ENCODE results near the gene SETBP1.

SETBP1 gene

DNA sequence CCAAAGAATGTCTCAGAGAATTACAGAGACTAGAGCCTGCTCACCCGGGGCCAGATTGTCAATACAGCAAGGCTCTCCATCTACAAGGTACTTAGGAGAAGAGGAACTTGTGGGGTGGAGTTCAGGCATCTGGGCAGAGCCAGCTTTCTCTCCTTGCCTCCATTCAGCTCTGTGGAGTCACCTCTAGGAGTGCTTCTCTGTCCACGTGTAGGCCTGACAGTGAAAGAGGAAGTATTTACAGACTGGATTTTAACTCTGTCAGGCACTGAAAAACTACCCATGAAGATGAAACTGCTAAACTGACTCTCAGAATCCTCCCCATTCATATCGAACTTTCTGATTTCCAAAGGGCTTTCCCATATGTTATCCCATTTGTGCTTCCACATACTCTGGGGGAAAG lies 315.6 kb downstream of the SETBP1 start:
- Histone ChIP-seq H3K4me1 (ENCODE audit: control insufficient read depth, insufficient read depth, low read length, poor library complexity, severe bottlenecking) (no peaks in the 10 kb centered on the region), H3K36me3 (ENCODE audit: control insufficient read depth, insufficient read depth, low read length) (no peaks in the 10 kb centered on the region), H3K9me3 (ENCODE audit: control insufficient read depth, low read length) (no peaks in the 10 kb centered on the region), H3K27ac (ENCODE audit: low read depth, low read length, severe bottlenecking) (no peak overlapping the region), H3K4me3 (ENCODE audit: extremely low read depth, insufficient read depth, low read length, poor library complexity, severe bottlenecking) (no peak overlapping the region)
- no CpG with 5 or more reads among the region's 3 CpGs for WGBS, 2 experiments (ENCODE audit: insufficient coverage in 2 of 2)

DNA sequence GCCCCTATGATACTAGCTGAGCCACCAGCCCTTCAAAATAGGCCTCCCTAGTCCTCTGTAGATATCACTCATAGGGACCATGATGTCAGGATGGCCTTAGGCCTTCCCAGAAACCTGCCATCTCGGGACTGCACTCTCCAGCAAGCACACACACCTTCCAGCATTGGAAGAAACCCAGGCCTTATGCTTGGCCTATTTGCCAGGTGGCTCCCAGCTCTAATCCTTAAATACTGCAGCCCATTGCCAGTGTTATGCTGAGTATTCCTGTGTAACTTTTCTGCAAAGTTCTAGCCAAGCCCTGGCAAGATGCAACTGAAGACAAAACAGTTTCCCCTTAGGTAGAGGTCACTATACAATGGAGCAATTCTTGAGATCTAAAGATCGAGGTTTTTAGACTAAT lies 316.5 kb downstream of the SETBP1 start:
- no peaks in the 10 kb centered on the region for H3K9me3 ChIP-seq (ENCODE audit: control insufficient read depth, low read length)
- H3K4me3 ChIP-seq (ENCODE audit: extremely low read depth, insufficient read depth, low read length, poor library complexity, severe bottlenecking) = no peak overlapping the region
- H3K4me1 ChIP-seq (ENCODE audit: control insufficient read depth, insufficient read depth, low read length, poor library complexity, severe bottlenecking) = no peaks in the 10 kb centered on the region
- 83 to 100% methylated on average over 1 of the region's 2 CpGs for whole genome bisulfite sequencing, 2 experiments (ENCODE audit: insufficient coverage in 2 of 2)
- H3K27ac ChIP-seq (ENCODE audit: low read depth, low read length, severe bottlenecking) = no peak overlapping the region
- no peaks in the 10 kb centered on the region for H3K36me3 ChIP-seq (ENCODE audit: control insufficient read depth, insufficient read depth, low read length)

DNA sequence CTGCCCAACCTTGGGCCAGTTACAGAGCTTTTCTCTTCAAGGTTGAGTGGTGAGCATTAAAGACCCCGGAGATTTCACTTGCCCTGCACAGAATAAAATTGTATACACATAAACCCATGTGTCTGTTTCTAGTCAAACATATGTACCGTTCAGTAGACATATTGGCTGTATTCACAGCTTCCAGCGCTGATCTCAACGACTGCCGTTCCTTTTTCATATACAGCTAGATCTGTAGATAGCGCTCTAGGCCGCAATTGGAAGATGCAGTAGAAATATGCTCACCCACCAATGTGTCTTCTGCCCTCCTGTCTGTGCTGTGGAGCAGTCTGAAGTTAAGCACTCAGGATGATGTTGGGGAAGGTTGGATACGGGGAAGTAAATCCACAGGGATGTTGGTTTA lies 317.7 kb downstream of the SETBP1 start:
- no peaks in the 10 kb centered on the region for H3K36me3 ChIP-seq (ENCODE audit: control insufficient read depth, insufficient read depth, low read length)
- H3K4me1 ChIP-seq (ENCODE audit: control insufficient read depth, insufficient read depth, low read length, poor library complexity, severe bottlenecking) = no peaks in the 10 kb centered on the region
- 95 to 97% methylated on average over 5 of the region's 8 CpGs for WGBS, 2 experiments (ENCODE audit: insufficient coverage in 2 of 2)
- H3K27ac ChIP-seq (ENCODE audit: low read depth, low read length, severe bottlenecking) = no peak overlapping the region
- H3K4me3 ChIP-seq (ENCODE audit: extremely low read depth, insufficient read depth, low read length, poor library complexity, severe bottlenecking) = no peak overlapping the region
- no peaks in the 10 kb centered on the region for H3K9me3 ChIP-seq (ENCODE audit: control insufficient read depth, low read length)

DNA sequence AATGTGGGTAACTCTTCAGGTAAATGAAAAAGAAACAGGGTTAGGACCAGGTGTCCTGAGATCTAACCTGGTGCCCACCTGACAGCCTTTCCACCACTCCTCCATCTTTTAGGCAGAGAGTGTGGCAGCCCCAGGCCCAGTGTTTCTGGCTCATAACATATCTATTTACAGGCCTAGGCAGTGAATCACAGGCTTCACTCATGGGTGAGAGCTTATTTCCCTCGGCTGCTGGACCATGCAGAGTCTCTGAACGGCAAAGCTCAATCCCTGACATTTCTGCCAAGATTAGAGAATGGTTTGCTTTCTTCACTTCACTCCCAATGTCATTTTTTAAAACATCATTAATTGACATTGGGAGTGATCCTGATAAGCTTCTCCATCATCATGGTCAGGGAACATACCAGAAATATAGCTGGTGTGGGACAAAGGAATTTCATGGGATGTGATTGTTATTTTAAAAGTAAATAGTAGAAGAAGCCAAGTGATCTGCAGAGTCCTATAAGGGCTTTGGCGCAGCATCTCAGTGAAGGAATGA lies 323.9 kb downstream of the SETBP1 start:
- no peaks in the 10 kb centered on the region for H3K36me3 ChIP-seq (ENCODE audit: control insufficient read depth, insufficient read depth, low read length)
- no peak overlapping the region for H3K4me3 ChIP-seq (ENCODE audit: extremely low read depth, insufficient read depth, low read length, poor library complexity, severe bottlenecking)
- H3K4me1 ChIP-seq (ENCODE audit: control insufficient read depth, insufficient read depth, low read length, poor library complexity, severe bottlenecking) = peaks cover 13% of the 10 kb centered on the region
- H3K9me3 ChIP-seq (ENCODE audit: control insufficient read depth, low read length) = no peaks in the 10 kb centered on the region
- WGBS, 2 experiments (ENCODE audit: insufficient coverage in 2 of 2) = 100% methylated on average over 1 of the region's 3 CpGs
- H3K27ac ChIP-seq (ENCODE audit: low read depth, low read length, severe bottlenecking) = no peak overlapping the region

DNA sequence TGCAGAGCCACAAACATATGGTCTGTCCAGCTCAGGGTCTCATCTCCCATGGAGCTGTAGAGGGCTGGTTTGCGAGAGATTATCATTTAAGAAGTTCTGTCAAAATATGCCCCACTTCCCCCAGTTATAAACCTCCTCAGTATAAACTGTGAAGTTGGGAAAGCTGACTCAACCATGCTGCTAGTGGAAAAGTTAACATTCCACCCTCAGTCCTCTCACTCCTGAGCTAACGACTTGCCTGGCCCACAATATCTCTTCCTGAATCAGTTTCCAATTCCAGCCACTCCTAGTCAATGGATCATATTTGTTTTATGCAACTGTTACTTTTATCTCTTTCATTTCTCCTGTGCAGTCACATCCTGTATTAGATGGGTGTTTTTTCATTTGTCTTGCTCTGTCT lies 326.2 kb downstream of the SETBP1 start:
- Histone ChIP-seq H3K4me3 (ENCODE audit: extremely low read depth, insufficient read depth, low read length, poor library complexity, severe bottlenecking) (no peak overlapping the region), H3K27ac (ENCODE audit: low read depth, low read length, severe bottlenecking) (no peak overlapping the region), H3K9me3 (ENCODE audit: control insufficient read depth, low read length) (no peaks in the 10 kb centered on the region), H3K36me3 (ENCODE audit: control insufficient read depth, insufficient read depth, low read length) (no peaks in the 10 kb centered on the region), H3K4me1 (ENCODE audit: control insufficient read depth, insufficient read depth, low read length, poor library complexity, severe bottlenecking) (peaks cover 24% of the 10 kb centered on the region)
- 80 to 83% methylated on average over 1 of the region's 2 CpGs for WGBS, 2 experiments (ENCODE audit: insufficient coverage in 2 of 2)

DNA sequence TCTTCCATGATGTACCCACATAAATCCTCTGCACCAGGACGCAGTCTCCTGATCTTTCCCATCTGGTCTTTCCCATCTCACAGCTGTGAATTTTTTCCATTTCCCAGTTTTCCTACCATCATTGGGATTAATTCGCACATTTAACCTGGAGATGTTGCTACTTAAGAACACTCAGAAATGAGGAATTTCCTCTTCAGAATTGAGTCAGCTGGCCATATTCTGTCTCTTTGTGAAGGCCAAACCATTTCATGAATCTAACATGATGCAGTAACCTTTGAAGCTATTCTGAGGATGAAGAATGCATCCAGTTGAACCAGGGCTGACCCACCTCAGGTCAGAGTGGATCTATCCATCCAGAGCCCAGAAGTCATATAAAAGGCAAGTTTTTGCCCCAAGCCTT lies 326.8 kb downstream of the SETBP1 start:
- Histone ChIP-seq H3K27ac (ENCODE audit: low read depth, low read length, severe bottlenecking) (no peak overlapping the region), H3K4me1 (ENCODE audit: control insufficient read depth, insufficient read depth, low read length, poor library complexity, severe bottlenecking) (peaks cover 25% of the 10 kb centered on the region), H3K9me3 (ENCODE audit: control insufficient read depth, low read length) (no peaks in the 10 kb centered on the region), H3K36me3 (ENCODE audit: control insufficient read depth, insufficient read depth, low read length) (no peaks in the 10 kb centered on the region), H3K4me3 (ENCODE audit: extremely low read depth, insufficient read depth, low read length, poor library complexity, severe bottlenecking) (no peak overlapping the region)
- WGBS, 2 experiments (ENCODE audit: insufficient coverage in 2 of 2) = 93 to 100% methylated on average over 2 of the region's 2 CpGs

DNA sequence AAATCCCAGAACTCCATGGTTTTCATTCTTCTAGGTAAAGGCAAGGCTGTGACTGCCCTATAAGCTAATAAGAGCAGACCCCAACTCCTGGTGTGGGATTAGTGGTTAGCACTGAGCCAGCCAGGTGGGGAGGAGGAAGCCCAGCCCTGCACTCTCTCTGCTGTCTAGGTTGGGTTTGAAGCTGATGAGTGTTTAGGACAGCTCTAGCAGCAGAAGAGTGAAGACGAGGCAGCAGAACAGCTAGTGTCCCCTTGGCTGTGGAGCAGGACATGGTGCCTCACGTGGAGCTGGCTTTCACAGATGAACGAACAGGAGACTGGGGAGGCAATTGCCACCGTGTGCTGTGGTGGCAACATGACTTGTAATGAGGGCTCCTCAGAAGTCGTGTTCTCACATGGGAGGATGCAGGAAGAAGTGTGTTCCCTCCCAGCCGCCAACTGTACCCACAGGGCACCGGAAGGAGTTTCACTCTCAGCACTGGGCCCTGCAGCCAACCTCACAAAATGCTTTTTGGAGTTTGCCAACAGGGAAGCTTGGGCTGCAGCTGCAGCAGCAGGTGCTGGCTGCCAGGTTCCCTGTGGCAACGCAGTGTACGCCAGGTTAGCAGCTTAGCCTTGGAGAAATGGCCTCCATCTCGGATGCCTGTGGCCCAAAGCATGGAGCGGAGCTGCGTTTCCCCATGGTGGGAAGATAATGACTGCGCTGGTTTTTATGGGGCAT lies 328.2 kb downstream of the SETBP1 start:
- H3K4me3 ChIP-seq (ENCODE audit: extremely low read depth, insufficient read depth, low read length, poor library complexity, severe bottlenecking) = no peak overlapping the region
- no peaks in the 10 kb centered on the region for H3K9me3 ChIP-seq (ENCODE audit: control insufficient read depth, low read length)
- H3K27ac ChIP-seq (ENCODE audit: low read depth, low read length, severe bottlenecking) = no peak overlapping the region
- 96% methylated on average over 12 to 13 of the region's 13 CpGs for WGBS, 2 experiments (ENCODE audit: insufficient coverage in 2 of 2)
- H3K4me1 ChIP-seq (ENCODE audit: control insufficient read depth, insufficient read depth, low read length, poor library complexity, severe bottlenecking) = peaks cover 28% of the 10 kb centered on the region
- no peaks in the 10 kb centered on the region for H3K36me3 ChIP-seq (ENCODE audit: control insufficient read depth, insufficient read depth, low read length)

DNA sequence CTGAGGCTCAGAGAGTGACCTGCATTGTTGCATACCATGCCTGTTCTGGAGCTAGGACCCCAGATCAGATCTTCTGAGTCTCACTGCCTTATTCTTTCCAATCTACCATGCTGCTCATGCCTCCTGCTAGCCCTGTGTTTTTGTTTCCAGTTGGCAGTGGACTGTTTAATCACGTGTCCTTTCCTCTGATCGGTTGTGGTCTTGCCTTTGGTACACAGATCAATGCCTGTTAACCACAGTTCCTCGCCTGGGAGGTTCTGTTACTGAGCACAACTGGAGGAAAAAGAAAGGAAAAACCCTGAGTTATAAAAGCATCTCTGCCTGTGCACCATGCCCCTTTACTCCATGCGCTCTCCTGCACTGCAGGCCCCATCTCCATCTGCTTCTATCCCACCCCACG lies 329.1 kb downstream of the SETBP1 start:
- Histone ChIP-seq H3K4me1 (ENCODE audit: control insufficient read depth, insufficient read depth, low read length, poor library complexity, severe bottlenecking) (peaks cover 35% of the 10 kb centered on the region), H3K27ac (ENCODE audit: low read depth, low read length, severe bottlenecking) (no peak overlapping the region), H3K36me3 (ENCODE audit: control insufficient read depth, insufficient read depth, low read length) (no peaks in the 10 kb centered on the region), H3K9me3 (ENCODE audit: control insufficient read depth, low read length) (no peaks in the 10 kb centered on the region), H3K4me3 (ENCODE audit: extremely low read depth, insufficient read depth, low read length, poor library complexity, severe bottlenecking) (no peak overlapping the region)
- 75 to 89% methylated on average over 4 to 5 of the region's 5 CpGs for WGBS, 2 experiments (ENCODE audit: insufficient coverage in 2 of 2)

DNA sequence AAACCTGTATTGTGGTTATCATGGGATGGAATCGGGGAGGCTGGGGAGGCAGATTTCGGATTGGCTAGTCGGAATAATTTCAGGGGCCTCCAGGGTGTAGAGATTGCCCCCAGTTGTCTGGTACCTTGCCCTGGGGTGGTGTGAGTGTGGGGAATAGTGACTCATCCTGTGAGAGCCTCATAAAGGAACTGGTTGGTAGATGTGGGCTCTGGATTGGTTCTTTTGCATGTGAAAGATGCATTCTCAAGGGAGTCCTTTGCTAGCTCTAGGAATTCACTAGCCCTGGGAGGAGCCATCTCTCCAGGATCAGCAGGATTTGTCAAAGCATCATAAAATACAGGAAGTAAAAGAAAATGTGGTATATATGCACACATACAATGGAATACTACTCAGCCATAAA lies 331.6 kb downstream of the SETBP1 start:
- 88 to 93% methylated on average over 3 of the region's 3 CpGs for WGBS, 2 experiments (ENCODE audit: insufficient coverage in 2 of 2)
- peaks cover 41% of the 10 kb centered on the region for H3K4me1 ChIP-seq (ENCODE audit: control insufficient read depth, insufficient read depth, low read length, poor library complexity, severe bottlenecking)
- no peaks in the 10 kb centered on the region for H3K36me3 ChIP-seq (ENCODE audit: control insufficient read depth, insufficient read depth, low read length)
- no peak overlapping the region for H3K27ac ChIP-seq (ENCODE audit: low read depth, low read length, severe bottlenecking)
- no peak overlapping the region for H3K4me3 ChIP-seq (ENCODE audit: extremely low read depth, insufficient read depth, low read length, poor library complexity, severe bottlenecking)
- H3K9me3 ChIP-seq (ENCODE audit: control insufficient read depth, low read length) = no peaks in the 10 kb centered on the region

DNA sequence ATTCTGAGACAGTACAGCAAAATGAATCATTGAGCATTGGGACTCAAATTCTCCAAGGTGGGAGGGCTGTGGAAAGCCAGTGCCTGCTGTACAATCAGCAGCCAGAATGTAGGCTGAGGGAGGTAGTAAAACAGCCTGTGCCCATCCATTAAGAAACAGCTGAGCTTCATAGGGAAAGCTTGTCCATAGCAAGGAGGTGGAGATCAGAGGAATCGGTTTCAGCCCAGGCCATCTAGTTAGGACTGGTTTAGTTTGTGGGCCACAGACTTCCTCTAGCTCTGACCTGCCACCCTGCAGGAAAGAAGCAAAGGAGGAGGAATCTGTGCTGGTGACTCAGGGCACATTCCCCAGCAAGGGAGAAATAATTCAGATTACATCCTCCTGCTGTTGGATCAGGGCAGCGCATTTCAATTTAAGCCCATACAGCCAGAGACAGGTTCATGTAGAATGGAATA lies 333.4 kb downstream of the SETBP1 start:
- Histone ChIP-seq H3K4me1 (ENCODE audit: control insufficient read depth, insufficient read depth, low read length, poor library complexity, severe bottlenecking) (peaks cover 38% of the 10 kb centered on the region), H3K36me3 (ENCODE audit: control insufficient read depth, insufficient read depth, low read length) (no peaks in the 10 kb centered on the region), H3K9me3 (ENCODE audit: control insufficient read depth, low read length) (no peaks in the 10 kb centered on the region), H3K4me3 (ENCODE audit: extremely low read depth, insufficient read depth, low read length, poor library complexity, severe bottlenecking) (no peak overlapping the region), H3K27ac (ENCODE audit: low read depth, low read length, severe bottlenecking) (peak overlapping the region; percentile 82)
- 71% methylated on average over 1 of the region's 2 CpGs; no CpG with 5 or more reads in 1 of the 2 experiments for WGBS, 2 experiments (ENCODE audit: insufficient coverage in 2 of 2)

DNA sequence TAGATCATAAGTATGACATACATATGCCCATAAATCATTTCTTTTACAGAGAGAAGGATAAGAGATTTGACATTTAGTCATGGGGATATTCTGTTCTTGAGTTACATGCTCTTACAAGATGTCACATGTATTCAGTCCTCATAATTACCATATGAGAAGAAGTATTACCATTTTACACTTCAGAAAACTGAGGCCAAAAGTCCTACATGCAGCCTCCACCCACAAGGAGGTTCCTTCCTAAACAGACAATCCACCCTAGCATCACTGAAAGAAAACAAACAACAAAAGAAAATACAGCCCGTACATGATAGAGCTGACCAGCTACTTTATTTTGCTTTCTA lies 335.1 kb downstream of the SETBP1 start:
- Histone ChIP-seq H3K9me3 (ENCODE audit: control insufficient read depth, low read length) (no peaks in the 10 kb centered on the region), H3K4me1 (ENCODE audit: control insufficient read depth, insufficient read depth, low read length, poor library complexity, severe bottlenecking) (peaks cover 38% of the 10 kb centered on the region), H3K4me3 (ENCODE audit: extremely low read depth, insufficient read depth, low read length, poor library complexity, severe bottlenecking) (no peak overlapping the region), H3K36me3 (ENCODE audit: control insufficient read depth, insufficient read depth, low read length) (no peaks in the 10 kb centered on the region), H3K27ac (ENCODE audit: low read depth, low read length, severe bottlenecking) (no peak overlapping the region)
- WGBS, 2 experiments (ENCODE audit: insufficient coverage in 2 of 2) = no CpG with 5 or more reads among the region's 1 CpG

All from mesodermal cell (in vitro differentiated cells).